Activated CD8-positive, alpha-beta T cell treated with anti-CD3 and anti-CD28 coated beads for 36 hours (primary cell): ENCODE results near the gene PEPD. TPM values are rescaled to one million over a fixed set of nuclear protein-coding genes. Genes with fewer than 3 reads are reported as not detected.

ENCODE experiments used
- ATAC-seq: fragments of 200-7000 bp; cut with Tn5 transposase; one replicate; pipeline ENCODE4 v1.10.0; 2021; ENCODE audit warnings: mild to moderate bottlenecking, moderate library complexity
- CTCF ChIA-PET: fragments of 350-600 bp; sonication (Branson Sonifier 250); formaldehyde crosslinking; loops from one replicate; lab custom pipeline; 2021; ENCODE audit warnings: antibody characterized with exemption; lab: Charles Lee
- POLR2A ChIA-PET: fragments of 350-600 bp; sonication (Branson Sonifier 250); formaldehyde crosslinking; loops from one replicate; lab custom pipeline; 2021; ENCODE audit warnings: antibody characterized with exemption; lab: Charles Lee
- DNase-seq: peaks from one replicate; pipeline ENCODE4 v3.0.0-alpha.2; 2020
- H3K27ac Mint-ChIP-seq: one replicate; pipeline ENCODE4 v1.8.0; 2021; ENCODE audit warnings: mild to moderate bottlenecking, mixed read lengths
- H3K27me3 Mint-ChIP-seq: one replicate; pipeline ENCODE4 v1.8.0; 2021; ENCODE audit warnings: mixed read lengths
- H3K36me3 Mint-ChIP-seq: one replicate; pipeline ENCODE4 v1.8.0; 2021; ENCODE audit warnings: low read depth, mixed read lengths
- H3K4me1 Mint-ChIP-seq: one replicate; pipeline ENCODE4 v1.8.0; 2021; ENCODE audit warnings: low read depth, mixed read lengths
- H3K4me3 Mint-ChIP-seq: one replicate; pipeline ENCODE4 v1.8.0; 2021; ENCODE audit warnings: mild to moderate bottlenecking, moderate library complexity, mixed read lengths
- H3K9me3 Mint-ChIP-seq: one replicate; pipeline ENCODE4 v1.8.0; 2021; ENCODE audit warnings: mixed read lengths
- intact Hi-C: fragments of 100-400 bp; cut with micrococcal nuclease; formaldehyde crosslinking; loops from one replicate; pipeline ENCODE4 v1.10.0; 2022
- total RNA-seq, 2 experiments: library from RNA; stranded (reverse); gene quantifications; one replicate each; pipeline ENCODE4 v1.2.3, GENCODE V29; 2021
- TF ChIP-seq, protein P1 (sequence below): fragments of 200-600 bp; IDR thresholded peaks from one replicate; pipeline ENCODE4 v1.8.0; 2022; ENCODE audit warnings: antibody characterized with exemption, mild to moderate bottlenecking

The PEPD gene
- total RNA-seq, 2 experiments from 2014 or later = 32.6 to 34.6 TPM

DNA sequence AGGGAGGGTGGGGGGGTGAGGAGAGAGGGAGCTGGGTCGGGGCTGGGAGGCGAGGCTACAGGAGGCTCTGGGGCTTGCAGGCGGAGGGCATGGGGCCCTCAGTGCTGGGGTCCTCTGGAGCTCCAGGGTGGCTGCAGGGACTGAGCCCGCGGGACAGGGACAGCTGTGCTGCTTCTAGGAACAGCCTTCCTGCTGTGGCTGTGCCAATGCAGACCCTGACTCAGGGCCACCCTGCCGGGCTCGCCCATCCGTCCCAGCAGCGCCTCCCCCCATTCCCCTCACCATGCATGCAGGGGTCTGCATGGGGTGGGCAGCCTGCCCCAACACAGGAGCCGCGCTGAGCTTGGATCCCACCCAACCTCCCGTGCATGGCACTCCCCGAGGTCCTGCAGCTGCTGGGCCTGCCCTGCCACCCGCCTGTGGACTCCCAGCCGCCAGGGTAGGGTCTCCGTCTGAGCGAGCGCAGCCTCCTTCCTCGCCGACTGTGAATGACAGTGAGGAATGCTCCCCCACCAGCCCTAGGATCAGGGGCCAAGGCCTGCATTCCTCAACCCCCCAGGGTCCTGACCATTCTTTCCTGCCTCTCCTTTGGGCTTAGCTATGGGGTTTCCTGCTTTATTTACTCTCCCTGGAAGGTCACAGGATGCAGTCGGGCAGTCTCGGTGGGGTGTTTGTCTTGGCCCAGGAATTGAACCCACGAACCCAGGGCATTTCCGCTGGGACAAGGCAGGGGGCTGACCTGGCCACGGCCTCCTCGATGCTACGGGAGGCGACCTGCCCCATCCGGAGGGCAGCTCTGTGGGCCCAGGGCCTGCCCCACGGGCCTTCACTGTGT is 124.7 kb downstream of the PEPD start:
- ChIA-PET CTCF (no interaction called here), POLR2A (no interaction called here)
- Mint-ChIP-seq H3K4me1 (no peaks in the 10 kb centered on the region), H3K27ac (no peak overlapping the region), H3K27me3 (no peaks in the 10 kb centered on the region), H3K9me3 (no peaks in the 10 kb centered on the region), H3K4me3 (no peak overlapping the region), H3K36me3 (no peaks in the 10 kb centered on the region)
- intact Hi-C loops = no loop called here
- TF ChIP-seq, protein P1, sequence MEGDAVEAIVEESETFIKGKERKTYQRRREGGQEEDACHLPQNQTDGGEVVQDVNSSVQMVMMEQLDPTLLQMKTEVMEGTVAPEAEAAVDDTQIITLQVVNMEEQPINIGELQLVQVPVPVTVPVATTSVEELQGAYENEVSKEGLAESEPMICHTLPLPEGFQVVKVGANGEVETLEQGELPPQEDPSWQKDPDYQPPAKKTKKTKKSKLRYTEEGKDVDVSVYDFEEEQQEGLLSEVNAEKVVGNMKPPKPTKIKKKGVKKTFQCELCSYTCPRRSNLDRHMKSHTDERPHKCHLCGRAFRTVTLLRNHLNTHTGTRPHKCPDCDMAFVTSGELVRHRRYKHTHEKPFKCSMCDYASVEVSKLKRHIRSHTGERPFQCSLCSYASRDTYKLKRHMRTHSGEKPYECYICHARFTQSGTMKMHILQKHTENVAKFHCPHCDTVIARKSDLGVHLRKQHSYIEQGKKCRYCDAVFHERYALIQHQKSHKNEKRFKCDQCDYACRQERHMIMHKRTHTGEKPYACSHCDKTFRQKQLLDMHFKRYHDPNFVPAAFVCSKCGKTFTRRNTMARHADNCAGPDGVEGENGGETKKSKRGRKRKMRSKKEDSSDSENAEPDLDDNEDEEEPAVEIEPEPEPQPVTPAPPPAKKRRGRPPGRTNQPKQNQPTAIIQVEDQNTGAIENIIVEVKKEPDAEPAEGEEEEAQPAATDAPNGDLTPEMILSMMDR = no peak
- ATAC-seq (no peak), DNase-seq (no peak)

DNA sequence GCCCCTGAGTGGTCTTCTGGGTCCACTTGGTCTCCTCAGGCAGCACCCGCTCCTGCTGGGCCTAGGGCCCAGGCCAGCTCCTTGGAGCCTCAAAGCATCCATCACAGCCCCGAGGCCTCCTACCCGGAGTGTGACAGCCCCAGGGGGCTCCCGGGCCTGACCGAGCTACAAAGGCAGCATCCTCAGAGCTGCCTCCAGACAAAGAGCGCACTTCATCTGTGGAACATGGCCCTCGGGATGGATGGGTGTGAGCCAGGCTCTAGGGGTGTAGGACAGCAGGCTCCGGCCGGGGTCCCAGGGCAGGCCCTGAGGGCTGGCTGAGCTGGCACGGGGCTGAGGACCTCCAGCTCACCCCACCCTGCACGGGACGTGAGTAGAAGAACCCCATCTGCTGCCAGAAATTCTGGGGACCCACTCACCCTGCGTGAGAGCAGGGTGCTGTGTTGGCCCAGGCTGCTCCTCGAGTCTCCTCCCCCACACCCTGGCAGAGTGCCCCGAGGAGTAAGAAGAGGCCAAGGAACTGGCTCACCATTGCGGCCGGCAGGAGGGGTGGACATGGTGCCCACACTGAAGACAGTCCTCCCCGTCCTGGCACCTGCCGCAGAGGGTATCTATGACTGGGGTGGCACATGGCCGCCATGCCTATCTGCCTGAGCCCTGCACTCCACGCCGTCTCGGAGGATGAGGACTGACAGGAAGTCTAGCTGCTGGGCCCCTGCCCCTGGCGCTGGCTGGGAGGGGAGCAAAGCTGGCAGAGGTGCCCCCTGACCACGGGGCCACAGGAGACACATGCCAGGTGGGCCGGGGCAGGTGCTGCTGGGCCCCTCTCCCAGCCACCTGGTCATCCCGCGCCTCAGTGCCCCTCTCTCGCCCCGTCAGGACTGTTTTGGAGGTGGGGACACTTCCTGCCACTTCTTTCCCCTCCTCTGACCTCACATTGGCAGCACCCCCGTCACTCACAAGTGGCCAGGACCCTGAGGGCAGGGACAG is 125.7 kb downstream of the PEPD start:
- intact Hi-C loops = no loop called here
- H3K4me3 Mint-ChIP-seq = no peak overlapping the region
- no peak overlapping the region for H3K27ac Mint-ChIP-seq
- ATAC-seq = no peak
- ChIA-PET CTCF (no interaction called here), POLR2A (interaction anchor here (0.8 kb wide), 1 partner anchor 22 kb away, joined by 3 read pairs; the partner anchor contains the start of gene CEBPG)
- no peaks in the 10 kb centered on the region for H3K36me3 Mint-ChIP-seq
- no peaks in the 10 kb centered on the region for H3K27me3 Mint-ChIP-seq
- H3K9me3 Mint-ChIP-seq = no peaks in the 10 kb centered on the region
- no peak for DNase-seq
- TF ChIP-seq, protein P1 = no peak
- H3K4me1 Mint-ChIP-seq = no peaks in the 10 kb centered on the region

DNA sequence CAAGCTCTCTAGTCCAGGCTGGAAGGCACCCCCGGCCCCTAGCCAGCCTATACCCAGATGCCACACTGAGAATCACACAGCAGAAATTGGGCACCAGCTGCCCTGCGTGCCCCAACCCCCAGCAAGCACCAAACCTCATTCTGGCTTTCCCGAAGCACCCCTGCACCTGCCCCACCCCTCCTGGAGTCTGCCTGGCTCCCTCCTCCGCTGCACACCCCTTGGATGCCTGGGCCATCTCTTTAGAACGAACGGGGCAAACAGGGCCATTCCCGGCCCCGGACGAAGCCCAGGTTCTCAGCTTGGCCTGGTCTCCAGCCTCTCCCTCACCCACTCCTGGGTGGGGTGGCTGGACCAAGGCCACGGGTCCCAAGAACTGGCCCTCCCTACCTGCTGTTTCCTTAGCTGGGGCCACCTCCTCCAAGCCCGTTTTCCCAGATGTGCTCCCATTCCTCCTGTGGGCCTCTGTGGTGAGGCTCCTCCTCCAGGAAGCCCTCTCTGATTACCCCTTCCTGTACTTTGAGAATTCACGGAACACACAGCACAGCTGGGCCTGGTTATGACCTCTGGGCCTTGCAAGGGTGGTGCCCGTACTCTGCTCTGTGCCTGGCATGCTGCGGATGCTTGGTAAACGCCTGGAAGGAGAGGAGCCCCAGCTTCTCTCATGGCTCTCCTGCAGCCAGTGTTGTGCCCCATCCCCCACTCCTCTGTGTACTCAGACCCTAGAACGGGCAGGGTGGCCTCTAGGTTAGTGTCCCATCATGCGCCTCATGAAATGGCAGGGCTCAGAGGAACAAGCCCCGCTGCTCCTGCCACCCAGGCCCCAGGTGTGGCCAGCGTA is 126.6 kb downstream of the PEPD start:
- POLR2A ChIA-PET = interaction anchor here (0.8 kb wide), 1 partner anchor 22 kb away, joined by 3 read pairs; the partner anchor contains the start of gene CEBPG
- CTCF ChIA-PET = no interaction called here
- TF ChIP-seq, protein P1 = no peak

DNA sequence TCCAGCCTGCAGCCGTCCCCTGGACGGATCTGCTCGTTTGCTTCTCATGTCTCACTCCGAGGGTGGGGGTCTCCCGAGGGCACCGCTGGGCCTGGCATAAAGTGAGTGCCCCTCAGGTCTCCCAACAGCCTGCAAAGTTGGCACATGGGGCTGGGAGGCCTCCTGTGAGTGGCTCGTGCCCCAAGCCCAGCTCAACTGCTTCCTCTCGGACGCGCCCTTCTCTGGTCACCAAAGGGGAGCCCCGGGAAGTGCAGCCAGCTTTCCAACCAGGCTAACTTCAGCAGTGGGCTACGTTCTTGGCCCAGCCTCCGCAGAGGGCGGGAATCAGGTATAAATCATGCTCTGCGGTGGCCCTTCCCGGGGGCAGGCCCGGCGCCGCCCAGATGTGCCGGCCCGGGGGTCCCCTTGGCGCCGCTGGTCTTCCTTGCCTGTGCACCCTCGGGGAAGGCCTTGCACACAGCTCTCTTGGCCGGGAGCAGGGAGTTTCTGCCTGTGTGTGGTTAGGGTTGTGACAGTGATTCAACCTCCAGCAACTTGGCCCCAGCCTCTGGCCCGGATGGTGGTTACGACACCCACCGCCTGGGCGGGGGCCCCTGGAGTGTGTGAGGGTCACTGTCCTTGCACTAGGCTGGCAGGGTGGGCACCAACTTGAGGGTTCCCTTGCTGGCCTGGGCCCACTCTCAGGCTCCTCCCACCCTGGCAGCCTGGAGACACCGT is 127.4 kb downstream of the PEPD start:
- no peaks in the 10 kb centered on the region for H3K36me3 Mint-ChIP-seq
- no peak overlapping the region for H3K4me3 Mint-ChIP-seq
- no peaks in the 10 kb centered on the region for H3K9me3 Mint-ChIP-seq
- ChIA-PET CTCF (no interaction called here), POLR2A (interaction anchor here (0.6 kb wide), 1 partner anchor 139 kb away, joined by 3 read pairs; no protein-coding TSS in a partner anchor)
- intact Hi-C loops = no loop called here
- no peaks in the 10 kb centered on the region for H3K27me3 Mint-ChIP-seq
- no peak for ATAC-seq
- no peak overlapping the region for H3K27ac Mint-ChIP-seq
- TF ChIP-seq, protein P1 = no peak
- no peaks in the 10 kb centered on the region for H3K4me1 Mint-ChIP-seq
- no peak for DNase-seq

More for the DNA sequence above, 126.6 kb downstream of the PEPD start:
- DNase-seq (no peak), ATAC-seq (no peak)
- no peaks in the 10 kb centered on the region for H3K4me1 Mint-ChIP-seq
- no peaks in the 10 kb centered on the region for H3K27me3 Mint-ChIP-seq
- H3K27ac Mint-ChIP-seq = no peak overlapping the region
- H3K4me3 Mint-ChIP-seq = no peak overlapping the region
- intact Hi-C loops = no loop called here
- no peaks in the 10 kb centered on the region for H3K9me3 Mint-ChIP-seq
- H3K36me3 Mint-ChIP-seq = no peaks in the 10 kb centered on the region
